ENCODE measurements around the gene GRIA4.

DNA sequence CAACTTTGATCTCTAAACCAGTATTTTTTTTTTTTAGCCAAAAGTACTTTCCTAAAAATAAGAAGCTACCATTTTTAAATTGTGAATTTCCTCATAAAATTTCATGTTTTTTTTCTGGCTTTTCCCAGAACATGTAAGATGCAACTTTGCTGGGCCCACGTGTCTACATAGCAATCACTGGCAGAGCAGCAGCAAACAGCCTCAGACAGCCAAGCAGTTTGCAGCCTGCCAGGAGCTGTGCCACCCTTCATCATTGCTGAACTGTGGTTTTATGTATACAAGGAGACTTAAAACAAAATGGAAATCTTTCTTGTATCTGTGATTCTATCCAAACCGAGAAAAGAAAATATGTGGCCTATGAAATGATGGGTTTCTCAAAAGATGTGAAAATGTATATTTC is 110.2 kb downstream of the GRIA4 start:
- TF ChIP-seq POLR2A (IDR thresholded peaks at IDR 0.05; ENCODE audit: low read length) (no peak), GATA1 (IDR thresholded peaks at IDR 0.05; ENCODE audit: low read depth, low read length) (no peak)

All from erythroblast (primary cell).